Upper lobe of left lung (tissue), 4 donors: ENCODE results near the gene TLE4.

Experiments used
- POLR2A ChIP-seq, 4 donors: fragments of 450-650 bp; IDR thresholded peaks; one replicate each; pipeline ENCODE4 v1.5.1; 2016 to 2017; ENCODE audit warnings: antibody characterized with exemption in 4 of 4, mild to moderate bottlenecking in 2 of 4
- TF ChIP-seq, protein P1 (sequence below), 6 experiments: fragments of 450-650 bp in 4 of 6; fragments of 200-600 bp in 2 of 6; sonication (generic) in 2 of 6; IDR thresholded peaks; one replicate each; pipeline ENCODE4 v1.5.1; 2016 to 2019; ENCODE audit warnings: antibody characterized with exemption in 6 of 6

- TF ChIP-seq, protein P1, sequence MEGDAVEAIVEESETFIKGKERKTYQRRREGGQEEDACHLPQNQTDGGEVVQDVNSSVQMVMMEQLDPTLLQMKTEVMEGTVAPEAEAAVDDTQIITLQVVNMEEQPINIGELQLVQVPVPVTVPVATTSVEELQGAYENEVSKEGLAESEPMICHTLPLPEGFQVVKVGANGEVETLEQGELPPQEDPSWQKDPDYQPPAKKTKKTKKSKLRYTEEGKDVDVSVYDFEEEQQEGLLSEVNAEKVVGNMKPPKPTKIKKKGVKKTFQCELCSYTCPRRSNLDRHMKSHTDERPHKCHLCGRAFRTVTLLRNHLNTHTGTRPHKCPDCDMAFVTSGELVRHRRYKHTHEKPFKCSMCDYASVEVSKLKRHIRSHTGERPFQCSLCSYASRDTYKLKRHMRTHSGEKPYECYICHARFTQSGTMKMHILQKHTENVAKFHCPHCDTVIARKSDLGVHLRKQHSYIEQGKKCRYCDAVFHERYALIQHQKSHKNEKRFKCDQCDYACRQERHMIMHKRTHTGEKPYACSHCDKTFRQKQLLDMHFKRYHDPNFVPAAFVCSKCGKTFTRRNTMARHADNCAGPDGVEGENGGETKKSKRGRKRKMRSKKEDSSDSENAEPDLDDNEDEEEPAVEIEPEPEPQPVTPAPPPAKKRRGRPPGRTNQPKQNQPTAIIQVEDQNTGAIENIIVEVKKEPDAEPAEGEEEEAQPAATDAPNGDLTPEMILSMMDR (IDR thresholded peaks at IDR 0.05), result no peak
- no peak for TF ChIP-seq POLR2A (IDR thresholded peaks at IDR 0.05)
Measured at GRCh38 chr9:79667120-79667519, 95.4 kb downstream of the TLE4 start.
